Spleen (tissue), 7 donors: ENCODE measurements around the gene ATP6V0C.

Experiments
- POLR2A ChIP-seq, 3 donors: fragments of 450-650 bp; IDR thresholded peaks; one replicate each; pipeline ENCODE4 v1.5.1; 2017; ENCODE audit warnings: antibody characterized with exemption in 3 of 3, mild to moderate bottlenecking in 1 of 3
- POLR2AphosphoS5 ChIP-seq, 3 donors: sonication (generic); formaldehyde crosslinking; IDR thresholded peaks; one replicate each; pipeline ENCODE4 v1.5.1; 2017; ENCODE audit warnings: antibody characterized with exemption in 3 of 3
- TF ChIP-seq, protein P1 (sequence below), 11 experiments: fragments of 200-600 bp in 7 of 11; fragments of 450-650 bp in 4 of 11; sonication (generic) in 4 of 11; IDR thresholded peaks in 8 of 11; conservative IDR thresholded peaks in 3 of 11; 1 replicate in 7 of 11; 2 replicates in 4 of 11; pipeline versions ENCODE4 v1.4.0 to v1.8.0; 2016 to 2021; ENCODE audit warnings: antibody characterized with exemption in 11 of 11, inconsistent platforms in 4 of 11, mild to moderate bottlenecking in 1 of 11
- donor health status: DM: no; HTN: no; CAD: no; lungs with moderate emphysema.
- donor health status: DM: no; HTN: no; CAD: no.
- donor health status: DM: no; HTN: no; CAD: no.

GRCh38 chr16:2524339-2524938 lies 10.7 kb downstream of the ATP6V0C start:
- TF ChIP-seq POLR2AphosphoS5 (IDR thresholded peaks at IDR 0.05) (no peak), POLR2A (IDR thresholded peaks at IDR 0.05) (no peak)
- TF ChIP-seq, protein P1, sequence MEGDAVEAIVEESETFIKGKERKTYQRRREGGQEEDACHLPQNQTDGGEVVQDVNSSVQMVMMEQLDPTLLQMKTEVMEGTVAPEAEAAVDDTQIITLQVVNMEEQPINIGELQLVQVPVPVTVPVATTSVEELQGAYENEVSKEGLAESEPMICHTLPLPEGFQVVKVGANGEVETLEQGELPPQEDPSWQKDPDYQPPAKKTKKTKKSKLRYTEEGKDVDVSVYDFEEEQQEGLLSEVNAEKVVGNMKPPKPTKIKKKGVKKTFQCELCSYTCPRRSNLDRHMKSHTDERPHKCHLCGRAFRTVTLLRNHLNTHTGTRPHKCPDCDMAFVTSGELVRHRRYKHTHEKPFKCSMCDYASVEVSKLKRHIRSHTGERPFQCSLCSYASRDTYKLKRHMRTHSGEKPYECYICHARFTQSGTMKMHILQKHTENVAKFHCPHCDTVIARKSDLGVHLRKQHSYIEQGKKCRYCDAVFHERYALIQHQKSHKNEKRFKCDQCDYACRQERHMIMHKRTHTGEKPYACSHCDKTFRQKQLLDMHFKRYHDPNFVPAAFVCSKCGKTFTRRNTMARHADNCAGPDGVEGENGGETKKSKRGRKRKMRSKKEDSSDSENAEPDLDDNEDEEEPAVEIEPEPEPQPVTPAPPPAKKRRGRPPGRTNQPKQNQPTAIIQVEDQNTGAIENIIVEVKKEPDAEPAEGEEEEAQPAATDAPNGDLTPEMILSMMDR (IDR thresholded peaks at IDR 0.05 in 8 of 11, conservative IDR thresholded peaks at IDR 0.05 in 3 of 11), result no peak
